ENCODE results near the gene AQP12B. TPM values are rescaled to one million over a fixed set of nuclear protein-coding genes. Genes with fewer than 3 reads are reported as not detected.

The AQP12B gene
- polyA plus RNA-seq, 1 of the 3 experiments (the other 2 are of a cell fraction), result not detected

DNA sequence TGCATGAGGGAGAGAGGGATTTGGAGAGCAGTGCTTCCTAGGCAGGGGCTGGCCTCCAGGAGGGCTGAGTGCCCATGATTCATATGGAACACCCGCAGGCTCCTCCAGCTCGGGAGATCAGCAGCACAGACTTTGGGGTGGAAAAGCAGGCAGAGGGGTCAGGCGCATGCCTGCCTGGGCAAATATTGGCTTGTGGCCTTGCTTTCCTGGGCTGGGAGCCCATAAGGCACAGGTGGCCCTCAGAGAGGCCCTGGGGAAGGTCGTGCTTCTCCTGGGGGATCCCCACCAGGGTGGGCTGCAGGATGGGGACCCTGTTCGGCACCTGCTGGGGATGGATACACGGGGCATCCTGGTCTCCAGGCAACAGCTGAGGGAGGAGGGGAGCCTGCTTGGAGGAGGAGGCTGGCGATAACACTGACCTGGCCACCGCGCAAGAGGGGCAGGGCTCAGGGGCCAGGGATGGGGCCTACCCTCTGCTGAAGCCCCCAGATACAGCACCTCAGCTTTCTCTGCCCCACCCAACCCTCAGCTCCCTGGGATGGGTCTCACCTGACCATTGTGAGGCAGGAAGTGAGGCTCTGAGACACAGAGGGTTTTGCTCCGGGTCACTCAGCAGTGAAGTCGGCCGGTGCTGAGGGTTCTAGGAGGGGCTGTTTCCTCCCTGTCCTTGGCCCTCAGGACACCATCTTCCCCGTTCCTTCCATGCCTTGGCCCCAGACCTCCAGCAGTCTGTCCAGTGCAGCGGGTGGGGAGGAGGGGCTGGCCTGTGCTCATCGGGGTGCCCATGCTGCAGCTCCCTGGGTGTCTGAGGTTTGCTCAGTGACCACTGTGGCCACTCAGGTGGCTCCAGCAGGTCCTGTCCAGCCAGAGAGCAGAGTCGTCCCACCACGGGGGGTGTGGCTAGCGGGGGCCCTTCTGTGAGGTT lies 21.0 kb upstream of the AQP12B start:
- ChIA-PET POLR2A (no interaction called here), CTCF (interaction anchor here (0.6 to 1.5 kb wide), 4 partner anchors 12 to 138 kb away, joined by 3 to 5 read pairs (median 3); no protein-coding TSS in a partner anchor)
- no peaks in the 10 kb centered on the region for H3K9me3 ChIP-seq
- no peak for DNase-seq
- H3K9me2 ChIP-seq, result no peaks in the 10 kb centered on the region
- H4K20me1 ChIP-seq (ENCODE audit: insufficient read depth), result no peaks in the 10 kb centered on the region
- H3K27me3 ChIP-seq (ENCODE audit: insufficient read depth), result peaks cover 9% of the 10 kb centered on the region; the same call in 1 of the 2 replicates
- H3K79me2 ChIP-seq (ENCODE audit: insufficient read depth), result no peaks in the 10 kb centered on the region
- no peak overlapping the region for H3K27ac ChIP-seq (ENCODE audit: low read depth in 2 of 2, low read length in 1 of 2)
- no peak overlapping the region for H3K4me2 ChIP-seq
- H3K4me1 ChIP-seq (ENCODE audit: control insufficient read depth in 1 of 2, insufficient read depth in 2 of 2, low read depth in 1 of 2, low read length in 1 of 2), result no peaks in the 10 kb centered on the region; a peak in 1 of 4 replicates
- H3K4me3 ChIP-seq (ENCODE audit: low read depth in 2 of 2, low read length in 1 of 2), result no peak overlapping the region
- no peak overlapping the region for H2AFZ ChIP-seq (ENCODE audit: low read depth)
- H3K9ac ChIP-seq, result no peak overlapping the region
- no peaks in the 10 kb centered on the region for H3F3A ChIP-seq (replicated peaks; ENCODE audit: insufficient read depth)
- WGBS (ENCODE audit: low lambda C conversion rate), result 56% methylated on average over 10 of the region's 18 CpGs
- H3K36me3 ChIP-seq (replicated peaks in 1 of 2; ENCODE audit: control insufficient read depth in 1 of 2, insufficient read depth in 2 of 2, low read length in 1 of 2), result no peaks in the 10 kb centered on the region
- TF ChIP-seq, protein P1, sequence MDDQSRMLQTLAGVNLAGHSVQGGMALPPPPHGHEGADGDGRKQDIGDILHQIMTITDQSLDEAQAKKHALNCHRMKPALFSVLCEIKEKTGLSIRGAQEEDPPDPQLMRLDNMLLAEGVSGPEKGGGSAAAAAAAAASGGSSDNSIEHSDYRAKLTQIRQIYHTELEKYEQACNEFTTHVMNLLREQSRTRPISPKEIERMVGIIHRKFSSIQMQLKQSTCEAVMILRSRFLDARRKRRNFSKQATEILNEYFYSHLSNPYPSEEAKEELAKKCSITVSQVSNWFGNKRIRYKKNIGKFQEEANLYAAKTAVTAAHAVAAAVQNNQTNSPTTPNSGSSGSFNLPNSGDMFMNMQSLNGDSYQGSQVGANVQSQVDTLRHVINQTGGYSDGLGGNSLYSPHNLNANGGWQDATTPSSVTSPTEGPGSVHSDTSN (IDR thresholded peaks at IDR 0.05), result no peak
- no peak for TF ChIP-seq POLR2AphosphoS5 (IDR thresholded peaks at IDR 0.05; ENCODE audit: low read depth, low read length)
- TF ChIP-seq IRF3 (IDR thresholded peaks at IDR 0.05; ENCODE audit: low read depth, low read length), result no peak
- TF ChIP-seq TCF12 (IDR thresholded peaks at IDR 0.05), result no peak
- no peak for TF ChIP-seq TEAD4 (IDR thresholded peaks at IDR 0.05; ENCODE audit: borderline replicate concordance, insufficient read depth)
- no peak for TF ChIP-seq CTCF (IDR thresholded peaks at IDR 0.05)
- no peak for TF ChIP-seq REST (IDR thresholded peaks at IDR 0.05; ENCODE audit: low read depth, low read length)
- no peak for TF ChIP-seq ELF1 (IDR thresholded peaks at IDR 0.05)

Data from SK-N-SH (cell line).